ENCODE results near the gene NIPSNAP3A.
"Not testable (repeated sequence)": the region's sequence is repeated elsewhere in the genome, so short reads cannot be mapped to it uniquely, and the experiment has no call there.

Gene NIPSNAP3A

GRCh38 chr9:104747565-104748358 lies at the start of gene NIPSNAP3A:
TSS of gene NIPSNAP3A (plus strand) at chr9:104747683. CDS start at chr9:104747793, 110 bp downstream.
- peak; percentile 83 for DNase-seq

- DNase-seq, result no peak
These were observed 47.2 kb upstream of the NIPSNAP3A start for GRCh38 chr9:104700306-104700705.

- DNase-seq, result not testable (repeated sequence)
These were observed 38.7 kb upstream of the NIPSNAP3A start for GRCh38 chr9:104708737-104709136.

- DNase-seq, result no peak
These were observed 35.9 kb upstream of the NIPSNAP3A start for GRCh38 chr9:104711604-104712003.

- no peak for DNase-seq
These were observed 22.5 kb upstream of the NIPSNAP3A start for GRCh38 chr9:104725014-104725413.

GRCh38 chr9:104738452-104738851 lies 9.0 kb upstream of the NIPSNAP3A start:
- no peak for DNase-seq

- no peak for DNase-seq
These were observed 6.9 kb upstream of the NIPSNAP3A start for GRCh38 chr9:104740621-104741020.

GRCh38 chr9:104743376-104743985 lies 4.0 kb upstream of the NIPSNAP3A start:
- DNase-seq, result no peak

- no peak for DNase-seq
These were observed 1.6 kb upstream of the NIPSNAP3A start for GRCh38 chr9:104745852-104746251.

- DNase-seq, result no peak
These were observed 1.2 kb upstream of the NIPSNAP3A start for GRCh38 chr9:104746285-104746684.

- DNase-seq, result no peak
These were observed 685 bp upstream of the NIPSNAP3A start for GRCh38 chr9:104746798-104747197.

GRCh38 chr9:104747245-104747564 lies 278 bp upstream of the NIPSNAP3A start:
- no peak for DNase-seq

- DNase-seq, result no peak
These were observed 1.0 kb downstream of the NIPSNAP3A start for GRCh38 chr9:104748359-104749031.

GRCh38 chr9:104750185-104750767 lies 2.8 kb downstream of the NIPSNAP3A start:
- no peak for DNase-seq

GRCh38 chr9:104758974-104759373 lies 11.5 kb downstream of the NIPSNAP3A start:
- no peak for DNase-seq

GRCh38 chr9:104765138-104765537 lies 17.7 kb downstream of the NIPSNAP3A start:
- no peak for DNase-seq

- DNase-seq, result no peak
These were observed 18.5 kb downstream of the NIPSNAP3A start for GRCh38 chr9:104766025-104766424.

- DNase-seq, result no peak
These were observed 20.0 kb downstream of the NIPSNAP3A start for GRCh38 chr9:104767507-104767906.

- not testable (repeated sequence) for DNase-seq
These were observed 21.5 kb downstream of the NIPSNAP3A start for GRCh38 chr9:104769029-104769428.

- DNase-seq, result no peak
These were observed 22.2 kb downstream of the NIPSNAP3A start for GRCh38 chr9:104769655-104770054.

GRCh38 chr9:104772714-104773510 lies 25.4 kb downstream of the NIPSNAP3A start:
- no peak for DNase-seq

GRCh38 chr9:104774132-104774531 lies 26.6 kb downstream of the NIPSNAP3A start:
- no peak for DNase-seq
